Colonic mucosa (tissue), 4 donors: ENCODE measurements around the gene ZNF3. TPM values are rescaled to one million over a fixed set of nuclear protein-coding genes. Genes with fewer than 3 reads are reported as not detected.

ENCODE experiments used
- DNase-seq: peaks from one replicate; pipeline ENCODE4 v3.0.0-alpha.2; 2020
- H3K27ac ChIP-seq: fragments of 200-600 bp; one replicate; pipeline ENCODE4 v1.8.0; 2021
- H3K27me3 ChIP-seq: fragments of 200-600 bp; one replicate; pipeline ENCODE4 v1.8.0; 2021
- H3K36me3 ChIP-seq: fragments of 200-600 bp; one replicate; pipeline ENCODE4 v1.8.0; 2021
- H3K4me1 ChIP-seq: fragments of 200-600 bp; one replicate; pipeline ENCODE4 v1.8.0; 2021; ENCODE audit warnings: mild to moderate bottlenecking
- H3K4me3 ChIP-seq: fragments of 200-600 bp; one replicate; pipeline ENCODE4 v1.8.0; 2021
- H3K9ac ChIP-seq, 2 donors: one replicate each; pipeline ENCODE4 v1.7.0; 2013; ENCODE audit warnings: control low read depth in 2 of 2, low read depth in 2 of 2, low read length in 2 of 2
- H3K9me3 ChIP-seq: fragments of 200-600 bp; one replicate; pipeline ENCODE4 v1.8.0; 2021
- intact Hi-C: fragments of 100-400 bp; cut with DNase I; formaldehyde crosslinking; loops from one replicate; pipeline ENCODE4 v1.14.1; 2022
- total RNA-seq, 2 donors: library from RNA; stranded (reverse); fragmentation: NEBNext Ultra II Directional in 1 of 2; extraction: Animal tissue kit (Norgen Biotek cat#: 25700) in 1 of 2; gene quantifications; one replicate each; pipeline ENCODE4 v1.2.1, GENCODE V29; 2021
- TF ChIP-seq, protein P1 (sequence below): fragments of 200-600 bp; IDR thresholded peaks from one replicate; pipeline ENCODE4 v1.8.0; 2022; ENCODE audit warnings: antibody characterized with exemption, mild to moderate bottlenecking
- donor health status: healthy.
- donor health status: DM: no; HTN: no; CAD: no.
- donor health status: DM: no; HTN: no; CAD: no.

Gene ZNF3
- total RNA-seq, 2 donors from 2014 or later = 30.1 to 31.9 TPM

DNA sequence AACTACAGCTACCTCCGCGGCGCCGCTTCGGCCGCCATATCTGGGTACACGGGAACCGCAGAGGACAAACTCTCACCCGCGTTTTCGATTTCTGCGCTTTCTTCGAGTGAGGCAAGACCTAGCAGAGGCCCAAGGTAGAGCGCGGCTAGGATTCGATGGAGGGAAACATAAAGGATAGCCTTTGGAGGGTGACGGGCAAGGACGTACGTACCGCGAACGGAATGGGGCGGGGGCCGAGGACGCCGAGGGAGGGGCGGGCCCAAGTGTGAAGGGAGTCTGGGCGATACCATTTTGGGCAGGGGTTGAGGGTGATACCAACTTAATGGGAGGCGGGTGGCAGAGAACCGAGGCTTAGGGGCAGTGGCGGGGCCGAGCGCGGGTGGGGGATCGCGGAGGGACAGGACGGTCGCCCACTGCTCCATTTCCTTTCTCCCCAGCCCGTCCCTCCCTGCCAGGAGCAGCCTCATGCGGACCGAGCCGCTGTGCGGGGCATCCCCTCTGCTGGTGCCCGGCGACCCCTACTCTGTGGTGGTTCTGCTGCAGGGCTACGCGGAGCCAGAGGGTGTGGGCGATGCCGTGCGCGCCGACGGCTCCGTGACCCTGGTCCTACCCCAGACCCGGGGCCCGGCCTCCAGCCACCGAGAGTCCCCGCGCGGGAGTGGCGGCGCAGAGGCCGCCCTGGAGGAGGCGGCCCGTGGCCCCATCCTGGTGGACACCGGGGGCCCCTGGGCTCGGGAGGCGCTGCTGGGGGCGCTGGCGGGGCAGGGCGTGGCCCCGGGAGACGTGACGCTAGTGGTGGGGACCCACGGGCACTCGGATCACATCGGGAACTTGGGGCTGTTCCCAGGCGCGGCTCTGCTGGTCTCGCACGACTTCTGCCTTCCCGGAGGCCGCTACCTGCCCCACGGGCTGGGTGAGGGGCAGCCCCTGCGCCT is 45.7 kb upstream of the ZNF3 start, which contains the start of gene MBLAC1:
Gene MBLAC1 (plus strand): TSS at position 37 of the 935 bp plus-strand sequence. CDS start 429 bp downstream, at position 466.
- H3K4me1 ChIP-seq = peaks cover 17% of the 10 kb centered on the region

DNA sequence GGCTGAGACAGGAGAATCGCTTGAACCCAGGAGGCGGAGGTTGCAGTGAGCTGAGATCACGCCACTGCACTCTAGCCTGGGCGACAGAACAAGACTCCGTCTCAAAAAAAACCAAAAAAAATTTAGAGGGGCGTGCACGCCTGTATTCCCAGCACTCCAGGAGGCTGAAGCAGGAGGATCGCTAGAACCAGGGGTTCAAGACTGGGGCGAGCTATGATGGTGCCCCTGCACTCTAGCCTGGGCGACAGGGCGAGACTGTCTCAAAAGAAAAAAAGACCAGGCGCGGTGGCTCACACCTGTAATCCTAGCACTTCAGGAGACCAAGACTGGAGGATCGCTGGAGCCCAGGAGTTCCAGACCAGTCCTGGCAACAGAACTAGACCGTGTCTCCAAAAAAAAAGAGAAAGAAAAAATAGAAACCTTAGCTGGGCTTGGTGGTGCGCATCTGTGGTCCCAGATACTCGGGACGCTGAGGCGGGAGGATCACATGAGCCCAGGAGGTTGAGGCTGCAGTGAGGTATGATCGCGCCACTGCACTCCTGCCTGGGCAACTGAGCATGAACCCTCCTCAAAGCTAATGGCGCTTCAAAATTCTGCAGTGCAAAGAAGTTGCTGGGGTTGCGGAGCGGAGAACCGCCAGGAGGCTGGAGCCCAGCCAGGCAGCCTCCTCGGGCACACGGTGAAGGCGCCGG is 44.9 kb upstream of the ZNF3 start:
- H3K36me3 ChIP-seq = no peaks in the 10 kb centered on the region
- peak overlapping the region; percentile 81 to 98 for H3K9ac ChIP-seq
- H3K27me3 ChIP-seq = no peaks in the 10 kb centered on the region
- intact Hi-C loops = no loop called here
- DNase-seq = no peak
- H3K27ac ChIP-seq = peak overlapping the region; percentile 100
- TF ChIP-seq, protein P1, sequence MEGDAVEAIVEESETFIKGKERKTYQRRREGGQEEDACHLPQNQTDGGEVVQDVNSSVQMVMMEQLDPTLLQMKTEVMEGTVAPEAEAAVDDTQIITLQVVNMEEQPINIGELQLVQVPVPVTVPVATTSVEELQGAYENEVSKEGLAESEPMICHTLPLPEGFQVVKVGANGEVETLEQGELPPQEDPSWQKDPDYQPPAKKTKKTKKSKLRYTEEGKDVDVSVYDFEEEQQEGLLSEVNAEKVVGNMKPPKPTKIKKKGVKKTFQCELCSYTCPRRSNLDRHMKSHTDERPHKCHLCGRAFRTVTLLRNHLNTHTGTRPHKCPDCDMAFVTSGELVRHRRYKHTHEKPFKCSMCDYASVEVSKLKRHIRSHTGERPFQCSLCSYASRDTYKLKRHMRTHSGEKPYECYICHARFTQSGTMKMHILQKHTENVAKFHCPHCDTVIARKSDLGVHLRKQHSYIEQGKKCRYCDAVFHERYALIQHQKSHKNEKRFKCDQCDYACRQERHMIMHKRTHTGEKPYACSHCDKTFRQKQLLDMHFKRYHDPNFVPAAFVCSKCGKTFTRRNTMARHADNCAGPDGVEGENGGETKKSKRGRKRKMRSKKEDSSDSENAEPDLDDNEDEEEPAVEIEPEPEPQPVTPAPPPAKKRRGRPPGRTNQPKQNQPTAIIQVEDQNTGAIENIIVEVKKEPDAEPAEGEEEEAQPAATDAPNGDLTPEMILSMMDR = no peak
- no peaks in the 10 kb centered on the region for H3K9me3 ChIP-seq
- H3K4me1 ChIP-seq = peaks cover 17% of the 10 kb centered on the region
- H3K4me3 ChIP-seq = peak overlapping the region; percentile 88

More for the DNA sequence above, 45.7 kb upstream of the ZNF3 start, which contains the start of gene MBLAC1:
- TF ChIP-seq, protein P1 = no peak
- H3K27me3 ChIP-seq = no peaks in the 10 kb centered on the region
- peak within 1 kb of the TSS; percentile 100 for H3K27ac ChIP-seq
- H3K36me3 ChIP-seq = no peaks in the 10 kb centered on the region
- peak within 1 kb of the TSS; percentile 88 for H3K4me3 ChIP-seq
- intact Hi-C loops = no loop called here
- DNase-seq = peak; percentile 96
- H3K9ac ChIP-seq = peak within 1 kb of the TSS; percentile 81 to 98
- no peaks in the 10 kb centered on the region for H3K9me3 ChIP-seq

DNA sequence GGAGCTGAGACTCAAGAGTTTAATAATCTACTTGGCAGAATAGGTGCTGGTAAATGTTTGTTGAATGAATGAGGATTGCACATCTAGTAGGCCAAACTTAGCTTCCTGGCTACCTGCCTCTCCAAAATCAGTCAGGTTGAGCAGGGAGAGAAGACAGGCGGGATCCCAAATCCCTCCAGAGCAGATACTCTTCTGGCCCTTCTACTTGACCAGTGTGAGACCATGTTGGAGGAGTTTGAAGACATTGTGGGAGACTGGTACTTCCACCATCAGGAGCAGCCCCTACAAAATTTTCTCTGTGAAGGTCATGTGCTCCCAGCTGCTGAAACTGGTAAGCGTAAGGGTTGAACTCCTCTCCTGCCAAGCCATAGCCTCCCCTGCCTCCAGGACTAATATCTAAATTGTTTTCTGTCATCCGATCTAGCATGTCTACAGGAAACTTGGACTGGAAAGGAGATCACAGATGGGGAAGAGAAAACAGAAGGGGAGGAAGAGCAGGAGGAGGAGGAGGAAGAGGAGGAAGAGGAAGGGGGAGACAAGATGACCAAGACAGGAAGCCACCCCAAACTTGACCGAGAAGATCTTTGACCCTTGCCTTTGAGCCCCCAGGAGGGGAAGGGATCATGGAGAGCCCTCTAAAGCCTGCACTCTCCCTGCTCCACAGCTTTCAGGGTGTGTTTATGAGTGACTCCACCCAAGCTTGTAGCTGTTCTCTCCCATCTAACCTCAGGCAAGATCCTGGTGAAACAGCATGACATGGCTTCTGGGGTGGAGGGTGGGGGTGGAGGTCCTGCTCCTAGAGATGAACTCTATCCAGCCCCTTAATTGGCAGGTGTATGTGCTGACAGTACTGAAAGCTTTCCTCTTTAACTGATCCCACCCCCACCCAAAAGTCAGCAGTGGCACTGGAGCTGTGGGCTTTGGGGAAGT is 43.0 kb upstream of the ZNF3 start:
- peak; percentile 78 for DNase-seq
- TF ChIP-seq, protein P1 = no peak
- Histone ChIP-seq H3K27ac (peak overlapping the region; percentile 100), H3K9ac (peak overlapping the region; percentile 1 to 77), H3K36me3 (no peaks in the 10 kb centered on the region), H3K4me1 (peaks cover 15% of the 10 kb centered on the region), H3K4me3 (no peak overlapping the region), H3K27me3 (no peaks in the 10 kb centered on the region), H3K9me3 (no peaks in the 10 kb centered on the region)
- intact Hi-C loops = no loop called here

DNA sequence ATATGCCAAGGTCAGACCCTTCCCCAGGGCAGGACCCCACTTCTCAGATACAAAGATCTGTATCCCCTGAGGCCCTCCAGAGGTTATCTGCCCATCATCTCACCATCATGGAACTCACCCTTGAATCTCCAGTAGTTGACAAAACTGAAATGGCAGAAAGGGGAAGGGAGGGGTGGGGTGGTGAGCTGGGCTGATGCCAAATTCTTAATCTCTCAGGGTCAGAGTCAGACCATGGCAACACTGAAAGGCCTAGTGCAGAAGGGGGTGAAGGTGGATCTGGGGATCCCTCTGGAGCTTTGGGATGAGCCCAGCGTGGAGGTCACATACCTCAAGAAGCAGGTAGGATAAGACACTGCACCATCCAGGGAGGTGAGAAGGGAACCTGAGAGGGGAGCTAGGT is 41.0 kb upstream of the ZNF3 start:
- Histone ChIP-seq H3K4me3 (no peak overlapping the region), H3K27ac (no peak overlapping the region), H3K36me3 (no peaks in the 10 kb centered on the region), H3K9me3 (no peaks in the 10 kb centered on the region), H3K27me3 (no peaks in the 10 kb centered on the region), H3K9ac (peak overlapping the region in 1 of 2 donors; percentile 61), H3K4me1 (peaks cover 15% of the 10 kb centered on the region)
- DNase-seq = no peak
- TF ChIP-seq, protein P1 = no peak
- intact Hi-C loops = no loop called here

DNA sequence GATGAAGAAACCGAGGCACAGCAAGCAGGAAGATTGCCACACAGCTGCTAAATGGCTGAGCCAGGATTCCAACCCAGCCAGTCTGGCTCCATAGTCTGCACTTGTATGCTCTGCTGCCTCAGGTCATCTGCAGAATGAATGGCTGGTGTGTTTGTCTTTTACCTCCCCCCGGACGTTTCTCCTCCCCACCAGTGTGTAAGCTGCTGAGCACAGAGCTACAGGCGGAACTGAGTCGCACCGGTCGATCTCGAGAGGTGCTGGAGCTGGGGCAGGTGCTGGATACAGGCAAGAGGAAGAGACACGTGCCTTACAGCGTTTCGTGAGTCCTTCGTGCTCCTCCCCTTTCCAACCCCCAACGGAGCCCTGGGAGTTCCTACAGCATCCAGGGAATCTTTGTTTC is 40.5 kb upstream of the ZNF3 start:
- intact Hi-C loops = no loop called here
- Histone ChIP-seq H3K4me3 (no peak overlapping the region), H3K9ac (peak overlapping the region in 1 of 2 donors; percentile 61), H3K4me1 (peaks cover 15% of the 10 kb centered on the region), H3K27me3 (no peaks in the 10 kb centered on the region), H3K36me3 (no peaks in the 10 kb centered on the region), H3K9me3 (no peaks in the 10 kb centered on the region), H3K27ac (no peak overlapping the region)
- peak; percentile 56 for DNase-seq
- TF ChIP-seq, protein P1 = no peak
